Measurements from ENCODE around the gene SKAP1.
"Not testable (repeated sequence)": the region's sequence is repeated elsewhere in the genome, so short reads cannot be mapped to it uniquely, and the experiment has no call there.

SKAP1 gene

GRCh38 chr17:48348352-48348751, 81.7 kb downstream of the SKAP1 start:
- H3K4me3 Mint-ChIP-seq, result no peak overlapping the region
- no peak overlapping the region for H3K27ac Mint-ChIP-seq
- DNase-seq (no peak), ATAC-seq (no peak)
- H3K27me3 Mint-ChIP-seq, result no peaks in the 10 kb centered on the region
- H3K36me3 Mint-ChIP-seq (ENCODE audit: low read depth), result peaks cover 29% of the 10 kb centered on the region
- H3K4me1 Mint-ChIP-seq, result peaks cover 9% of the 10 kb centered on the region
- H3K9me3 Mint-ChIP-seq, result no peaks in the 10 kb centered on the region

GRCh38 chr17:48347177-48347576, 82.8 kb downstream of the SKAP1 start:
- no peaks in the 10 kb centered on the region for H3K9me3 Mint-ChIP-seq
- peaks cover 6% of the 10 kb centered on the region for H3K4me1 Mint-ChIP-seq
- H3K27me3 Mint-ChIP-seq, result no peaks in the 10 kb centered on the region
- H3K4me3 Mint-ChIP-seq, result no peak overlapping the region
- no peak for ATAC-seq
- H3K36me3 Mint-ChIP-seq (ENCODE audit: low read depth), result peaks cover 30% of the 10 kb centered on the region
- H3K27ac Mint-ChIP-seq, result no peak overlapping the region
- no peak for DNase-seq

GRCh38 chr17:48344251-48344650, 85.8 kb downstream of the SKAP1 start:
- Mint-ChIP-seq H3K9me3 (no peaks in the 10 kb centered on the region), H3K4me1 (peaks cover 3% of the 10 kb centered on the region), H3K27me3 (no peaks in the 10 kb centered on the region), H3K27ac (no peak overlapping the region), H3K4me3 (no peak overlapping the region), H3K36me3 (ENCODE audit: low read depth) (peaks cover 28% of the 10 kb centered on the region)
- ATAC-seq (no peak), DNase-seq (no peak)

- no peak for DNase-seq
- no peak overlapping the region for H3K4me3 Mint-ChIP-seq
Observed at GRCh38 chr17:48340916-48341315, 89.1 kb downstream of the SKAP1 start.

GRCh38 chr17:48338720-48339119, 91.3 kb downstream of the SKAP1 start:
- DNase-seq (no peak), ATAC-seq (no peak)
- H3K4me1 Mint-ChIP-seq, result peaks cover 9% of the 10 kb centered on the region
- no peaks in the 10 kb centered on the region for H3K9me3 Mint-ChIP-seq
- H3K27me3 Mint-ChIP-seq, result no peaks in the 10 kb centered on the region
- H3K4me3 Mint-ChIP-seq, result no peak overlapping the region
- no peak overlapping the region for H3K27ac Mint-ChIP-seq
- peaks cover 4% of the 10 kb centered on the region for H3K36me3 Mint-ChIP-seq (ENCODE audit: low read depth)

More at GRCh38 chr17:48340916-48341315, 89.1 kb downstream of the SKAP1 start:
- H3K9me3 Mint-ChIP-seq, result no peaks in the 10 kb centered on the region
- ATAC-seq, result no peak
- peaks cover 19% of the 10 kb centered on the region for H3K36me3 Mint-ChIP-seq (ENCODE audit: low read depth)
- peaks cover 6% of the 10 kb centered on the region for H3K4me1 Mint-ChIP-seq
- H3K27ac Mint-ChIP-seq, result no peak overlapping the region
- H3K27me3 Mint-ChIP-seq, result no peaks in the 10 kb centered on the region

GRCh38 chr17:48337903-48338302, 92.1 kb downstream of the SKAP1 start:
- not testable (repeated sequence) for H3K36me3 Mint-ChIP-seq (ENCODE audit: low read depth); H3K27ac Mint-ChIP-seq; H3K9me3 Mint-ChIP-seq; H3K27me3 Mint-ChIP-seq; DNase-seq; H3K4me3 Mint-ChIP-seq; ATAC-seq
- H3K4me1 Mint-ChIP-seq, result peaks cover 12% of the 10 kb centered on the region

GRCh38 chr17:48336986-48337385, 93.0 kb downstream of the SKAP1 start:
- Mint-ChIP-seq H3K27ac (no peak overlapping the region), H3K9me3 (no peaks in the 10 kb centered on the region), H3K36me3 (ENCODE audit: low read depth) (no peaks in the 10 kb centered on the region), H3K4me3 (no peak overlapping the region), H3K27me3 (no peaks in the 10 kb centered on the region), H3K4me1 (peaks cover 10% of the 10 kb centered on the region)
- no peak for ATAC-seq
- DNase-seq, result no peak

- ATAC-seq (no peak), DNase-seq (no peak)
- H3K36me3 Mint-ChIP-seq (ENCODE audit: low read depth), result no peaks in the 10 kb centered on the region
- H3K9me3 Mint-ChIP-seq, result no peaks in the 10 kb centered on the region
- H3K4me1 Mint-ChIP-seq, result peaks cover 9% of the 10 kb centered on the region
- no peak overlapping the region for H3K4me3 Mint-ChIP-seq
- H3K27ac Mint-ChIP-seq, result no peak overlapping the region
- H3K27me3 Mint-ChIP-seq, result no peaks in the 10 kb centered on the region
Observed at GRCh38 chr17:48335858-48336500, 94.0 kb downstream of the SKAP1 start.

GRCh38 chr17:48335146-48335784, 94.7 kb downstream of the SKAP1 start:
- Mint-ChIP-seq H3K4me3 (no peak overlapping the region), H3K4me1 (peaks cover 9% of the 10 kb centered on the region), H3K36me3 (ENCODE audit: low read depth) (peaks cover 2% of the 10 kb centered on the region), H3K9me3 (no peaks in the 10 kb centered on the region), H3K27me3 (no peaks in the 10 kb centered on the region), H3K27ac (no peak overlapping the region)
- ATAC-seq (no peak), DNase-seq (no peak)

GRCh38 chr17:48333034-48333530, 96.9 kb downstream of the SKAP1 start:
- DNase-seq (no peak), ATAC-seq (no peak)
- Mint-ChIP-seq H3K9me3 (no peaks in the 10 kb centered on the region), H3K4me3 (no peak overlapping the region), H3K27ac (no peak overlapping the region), H3K36me3 (ENCODE audit: low read depth) (peaks cover 2% of the 10 kb centered on the region), H3K27me3 (no peaks in the 10 kb centered on the region), H3K4me1 (peaks cover 9% of the 10 kb centered on the region)

- no peaks in the 10 kb centered on the region for H3K9me3 Mint-ChIP-seq
- H3K27ac Mint-ChIP-seq, result no peak overlapping the region
- no peaks in the 10 kb centered on the region for H3K27me3 Mint-ChIP-seq
- ATAC-seq (no peak), DNase-seq (no peak)
- no peak overlapping the region for H3K4me3 Mint-ChIP-seq
- H3K4me1 Mint-ChIP-seq, result peaks cover 5% of the 10 kb centered on the region
- peaks cover 2% of the 10 kb centered on the region for H3K36me3 Mint-ChIP-seq (ENCODE audit: low read depth)
Observed at GRCh38 chr17:48330887-48331286, 99.1 kb downstream of the SKAP1 start.

GRCh38 chr17:48330421-48330820, 99.6 kb downstream of the SKAP1 start:
- Mint-ChIP-seq H3K36me3 (ENCODE audit: low read depth) (peaks cover 2% of the 10 kb centered on the region), H3K4me3 (no peak overlapping the region), H3K9me3 (no peaks in the 10 kb centered on the region), H3K27me3 (no peaks in the 10 kb centered on the region), H3K27ac (no peak overlapping the region), H3K4me1 (peaks cover 3% of the 10 kb centered on the region)
- no peak for DNase-seq
- ATAC-seq, result no peak

GRCh38 chr17:48328457-48328856, 101.6 kb downstream of the SKAP1 start:
- H3K9me3 Mint-ChIP-seq, result no peaks in the 10 kb centered on the region
- peaks cover 2% of the 10 kb centered on the region for H3K36me3 Mint-ChIP-seq (ENCODE audit: low read depth)
- peaks cover 3% of the 10 kb centered on the region for H3K4me1 Mint-ChIP-seq
- ATAC-seq, result no peak
- no peak for DNase-seq
- H3K4me3 Mint-ChIP-seq, result no peak overlapping the region
- no peaks in the 10 kb centered on the region for H3K27me3 Mint-ChIP-seq
- H3K27ac Mint-ChIP-seq, result no peak overlapping the region

- H3K4me3 Mint-ChIP-seq, result no peak overlapping the region
- DNase-seq (no peak), ATAC-seq (no peak)
- no peaks in the 10 kb centered on the region for H3K4me1 Mint-ChIP-seq
- no peaks in the 10 kb centered on the region for H3K9me3 Mint-ChIP-seq
- H3K36me3 Mint-ChIP-seq (ENCODE audit: low read depth), result peaks cover 4% of the 10 kb centered on the region
- H3K27ac Mint-ChIP-seq, result no peak overlapping the region
- H3K27me3 Mint-ChIP-seq, result no peaks in the 10 kb centered on the region
Observed at GRCh38 chr17:48326310-48326709, 103.7 kb downstream of the SKAP1 start.

- Mint-ChIP-seq H3K27ac (no peak overlapping the region), H3K9me3 (no peaks in the 10 kb centered on the region), H3K4me3 (no peak overlapping the region), H3K36me3 (ENCODE audit: low read depth) (peaks cover 1% of the 10 kb centered on the region), H3K27me3 (no peaks in the 10 kb centered on the region), H3K4me1 (no peaks in the 10 kb centered on the region)
- DNase-seq, result no peak
- no peak for ATAC-seq
Observed at GRCh38 chr17:48322060-48322459, 108.0 kb downstream of the SKAP1 start.
